Breast epithelium (tissue), 3 donors: ENCODE measurements around the gene TACO1.

Experiments
- POLR2A ChIP-seq: fragments of 450-650 bp; IDR thresholded peaks from one replicate; pipeline ENCODE4 v1.6.1; 2016; ENCODE audit warnings: antibody characterized with exemption, mild to moderate bottlenecking, moderate library complexity
- POLR2AphosphoS5 ChIP-seq, 3 donors: sonication (generic); formaldehyde crosslinking; IDR thresholded peaks; one replicate each; pipeline ENCODE4 v1.6.1; 2017; ENCODE audit warnings: antibody characterized with exemption in 3 of 3
- TF ChIP-seq, protein P1 (sequence below), 3 donors: fragments of 450-650 bp; IDR thresholded peaks; one replicate each; pipeline ENCODE4 v1.5.1; 2016 to 2017; ENCODE audit warnings: antibody characterized with exemption in 3 of 3, mild to moderate bottlenecking in 3 of 3, moderate library complexity in 3 of 3

DNA sequence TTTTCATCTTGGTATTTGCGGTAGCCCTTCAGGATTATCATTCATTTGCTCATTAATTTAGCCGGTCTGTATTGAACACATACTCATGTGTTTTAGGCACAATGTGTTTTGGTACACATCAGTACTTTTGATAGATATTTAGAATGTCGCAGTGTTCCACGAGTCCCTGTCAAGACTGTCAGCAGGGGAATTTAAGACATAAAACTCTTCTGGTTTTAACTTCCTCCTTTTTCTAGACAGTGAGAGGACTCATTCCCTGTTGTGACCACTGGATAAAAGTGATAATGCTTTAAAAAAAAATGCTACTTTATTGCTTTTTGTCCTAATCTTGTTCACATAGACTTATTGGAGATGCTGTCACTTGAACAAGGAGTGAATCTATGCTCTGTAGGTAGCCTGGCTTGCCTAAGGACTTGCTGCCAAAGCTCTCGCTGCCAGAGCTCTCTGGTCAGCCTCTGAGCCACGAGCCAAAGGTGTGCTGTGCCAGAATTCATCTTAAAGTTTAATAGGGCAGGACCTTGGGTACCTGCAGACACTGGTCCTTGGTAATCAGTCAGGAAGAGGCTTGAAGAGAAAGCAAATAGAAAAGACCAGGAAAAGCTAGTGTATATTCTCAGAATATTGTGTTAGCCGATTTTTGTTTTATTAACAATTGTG lies 45.1 kb upstream of the TACO1 start:
- TF ChIP-seq POLR2A (no peak), POLR2AphosphoS5 (IDR thresholded peaks at IDR 0.05) (no peak)
- TF ChIP-seq, protein P1, sequence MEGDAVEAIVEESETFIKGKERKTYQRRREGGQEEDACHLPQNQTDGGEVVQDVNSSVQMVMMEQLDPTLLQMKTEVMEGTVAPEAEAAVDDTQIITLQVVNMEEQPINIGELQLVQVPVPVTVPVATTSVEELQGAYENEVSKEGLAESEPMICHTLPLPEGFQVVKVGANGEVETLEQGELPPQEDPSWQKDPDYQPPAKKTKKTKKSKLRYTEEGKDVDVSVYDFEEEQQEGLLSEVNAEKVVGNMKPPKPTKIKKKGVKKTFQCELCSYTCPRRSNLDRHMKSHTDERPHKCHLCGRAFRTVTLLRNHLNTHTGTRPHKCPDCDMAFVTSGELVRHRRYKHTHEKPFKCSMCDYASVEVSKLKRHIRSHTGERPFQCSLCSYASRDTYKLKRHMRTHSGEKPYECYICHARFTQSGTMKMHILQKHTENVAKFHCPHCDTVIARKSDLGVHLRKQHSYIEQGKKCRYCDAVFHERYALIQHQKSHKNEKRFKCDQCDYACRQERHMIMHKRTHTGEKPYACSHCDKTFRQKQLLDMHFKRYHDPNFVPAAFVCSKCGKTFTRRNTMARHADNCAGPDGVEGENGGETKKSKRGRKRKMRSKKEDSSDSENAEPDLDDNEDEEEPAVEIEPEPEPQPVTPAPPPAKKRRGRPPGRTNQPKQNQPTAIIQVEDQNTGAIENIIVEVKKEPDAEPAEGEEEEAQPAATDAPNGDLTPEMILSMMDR (IDR thresholded peaks at IDR 0.05): no peak
